ENCODE data around the gene BRD8. TPM values are rescaled to one million over a fixed set of nuclear protein-coding genes. Genes with fewer than 3 reads are reported as not detected.
"Not testable (repeated sequence)": the region's sequence is repeated elsewhere in the genome, so short reads cannot be mapped to it uniquely, and the experiment has no call there.

Gene BRD8
- total RNA-seq, 1 donor from 2014 or later: 51.8 TPM

DNA sequence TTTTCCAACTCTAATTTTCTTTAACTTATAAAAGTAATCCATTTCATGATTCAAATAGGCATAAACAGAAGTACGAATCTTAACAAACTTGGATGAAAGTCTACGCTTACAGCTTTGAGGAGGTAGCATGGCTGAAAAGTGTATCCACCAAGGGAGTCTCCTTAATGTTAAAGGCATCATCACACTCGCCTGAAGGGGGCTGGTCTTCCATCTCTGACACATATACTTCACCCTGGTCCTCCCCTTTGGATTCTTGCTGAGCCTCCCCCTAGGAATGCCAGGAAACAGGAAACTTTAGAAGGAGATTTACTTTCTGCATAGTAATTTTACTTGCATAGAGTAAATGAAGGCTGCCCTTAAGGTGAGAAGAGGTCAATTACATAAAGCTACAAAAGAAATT, 28.9 kb downstream of the BRD8 start:
- Mint-ChIP-seq H3K27me3 (ENCODE audit: insufficient read depth) (no peaks in the 10 kb centered on the region), H3K36me3 (ENCODE audit: low read depth) (no peaks in the 10 kb centered on the region), H3K4me3 (no peak overlapping the region), H3K4me1 (ENCODE audit: low read depth) (no peaks in the 10 kb centered on the region), H3K9me3 (no peaks in the 10 kb centered on the region), H3K27ac (no peak overlapping the region)
- no peak for DNase-seq (ENCODE audit: low spot score)
- intact Hi-C loops (cut with micrococcal nuclease): no loop called here

DNA sequence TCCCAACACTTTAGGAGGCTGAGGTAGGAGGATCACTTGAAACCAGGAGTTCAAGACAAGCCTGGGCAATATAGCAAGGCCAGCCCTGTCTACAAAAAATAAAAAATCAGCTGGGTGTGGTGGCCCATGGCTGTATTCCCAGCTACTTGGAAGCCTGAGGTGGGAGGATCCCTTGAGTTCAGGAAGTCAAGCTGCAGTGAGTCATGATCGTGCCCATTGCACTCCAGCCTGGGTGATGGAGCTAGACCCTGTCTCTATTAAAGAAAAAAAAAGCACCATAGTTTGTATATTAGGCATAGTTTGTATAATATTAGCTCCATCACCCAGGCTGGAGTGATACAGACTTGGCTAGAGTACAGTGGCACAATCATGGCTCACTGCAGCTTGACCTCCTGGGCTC, 29.6 kb downstream of the BRD8 start:
- no peak overlapping the region for H3K27ac Mint-ChIP-seq

DNA sequence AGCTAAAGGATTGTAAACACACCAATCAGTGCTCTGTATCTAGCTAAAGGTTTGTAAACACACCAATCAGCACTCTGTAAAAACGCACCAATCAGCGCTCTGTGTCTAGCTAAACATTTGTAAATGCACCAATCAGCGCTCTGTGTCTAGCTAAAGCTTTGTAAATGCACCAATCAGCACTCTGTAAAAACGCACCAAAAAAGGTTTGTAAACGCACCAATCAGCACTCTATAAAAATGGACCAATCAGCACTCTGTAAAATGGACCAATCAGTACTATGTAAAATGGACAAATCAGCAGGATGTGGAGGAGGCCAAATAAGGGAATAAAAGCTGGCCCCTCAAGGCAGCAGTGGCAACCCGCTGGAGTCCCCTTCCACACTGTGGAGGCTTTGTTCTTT, 34.9 kb downstream of the BRD8 start:
- H3K36me3 Mint-ChIP-seq (ENCODE audit: low read depth); H3K27me3 Mint-ChIP-seq (ENCODE audit: insufficient read depth); H3K4me1 Mint-ChIP-seq (ENCODE audit: low read depth); DNase-seq (ENCODE audit: low spot score); H3K9me3 Mint-ChIP-seq; H3K4me3 Mint-ChIP-seq; H3K27ac Mint-ChIP-seq; intact Hi-C loops (cut with micrococcal nuclease): not testable (repeated sequence)

More for the DNA sequence above, 29.6 kb downstream of the BRD8 start:
- no peaks in the 10 kb centered on the region for H3K36me3 Mint-ChIP-seq (ENCODE audit: low read depth)
- H3K27me3 Mint-ChIP-seq (ENCODE audit: insufficient read depth): no peaks in the 10 kb centered on the region
- H3K4me3 Mint-ChIP-seq: no peak overlapping the region
- no peak for DNase-seq (ENCODE audit: low spot score)
- H3K9me3 Mint-ChIP-seq: no peaks in the 10 kb centered on the region
- intact Hi-C loops (cut with micrococcal nuclease): no loop called here
- no peaks in the 10 kb centered on the region for H3K4me1 Mint-ChIP-seq (ENCODE audit: low read depth)

DNA sequence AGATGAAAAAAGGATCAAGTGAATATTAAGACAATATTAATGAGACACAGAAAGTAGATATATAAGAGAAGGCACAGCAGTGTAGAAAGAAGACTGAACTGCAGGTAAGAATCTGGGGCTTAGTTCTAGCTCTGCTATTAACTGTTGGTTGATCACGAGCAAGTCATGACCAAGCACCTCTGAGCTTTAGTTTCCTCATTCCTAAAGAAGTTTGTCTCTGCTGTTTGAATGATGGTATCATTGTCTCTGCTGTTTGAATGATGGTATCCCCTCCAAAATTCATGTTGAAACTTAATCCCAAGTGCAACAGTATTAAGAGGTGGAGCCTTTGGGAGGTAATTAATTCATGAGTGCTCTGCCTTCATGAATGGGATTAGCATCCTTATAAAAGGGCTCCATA, 36.7 kb downstream of the BRD8 start:
- Mint-ChIP-seq H3K27me3 (ENCODE audit: insufficient read depth) (peaks cover 12% of the 10 kb centered on the region), H3K4me1 (ENCODE audit: low read depth) (no peaks in the 10 kb centered on the region), H3K4me3 (no peak overlapping the region), H3K36me3 (ENCODE audit: low read depth) (no peaks in the 10 kb centered on the region), H3K9me3 (no peaks in the 10 kb centered on the region), H3K27ac (no peak overlapping the region)
- no peak for DNase-seq (ENCODE audit: low spot score)
- intact Hi-C loops (cut with micrococcal nuclease): no loop called here

DNA sequence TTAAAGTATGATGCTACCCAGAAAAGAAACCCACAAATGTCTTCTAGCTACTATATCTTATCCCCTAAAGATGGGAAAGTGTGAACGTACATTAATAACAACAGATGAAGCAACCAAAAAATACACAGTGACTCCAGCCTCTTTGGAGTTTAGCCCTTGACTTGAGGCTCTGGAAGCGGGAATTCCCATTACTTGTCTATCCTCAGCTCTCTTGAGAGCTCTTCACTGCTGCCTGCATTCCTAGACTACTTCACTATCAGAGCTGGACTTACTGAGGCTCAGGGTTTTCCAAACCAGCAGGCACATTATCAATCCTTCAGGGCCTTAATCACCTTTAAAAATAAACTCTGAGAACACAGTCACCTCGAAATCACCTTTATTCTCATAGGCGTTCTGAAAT, 38.2 kb downstream of the BRD8 start:
- Mint-ChIP-seq H3K27ac (no peak overlapping the region), H3K4me3 (no peak overlapping the region), H3K4me1 (ENCODE audit: low read depth) (no peaks in the 10 kb centered on the region), H3K36me3 (ENCODE audit: low read depth) (no peaks in the 10 kb centered on the region), H3K9me3 (no peaks in the 10 kb centered on the region), H3K27me3 (ENCODE audit: insufficient read depth) (peaks cover 12% of the 10 kb centered on the region)
- intact Hi-C loops (cut with micrococcal nuclease): no loop called here
- DNase-seq (ENCODE audit: low spot score): no peak

DNA sequence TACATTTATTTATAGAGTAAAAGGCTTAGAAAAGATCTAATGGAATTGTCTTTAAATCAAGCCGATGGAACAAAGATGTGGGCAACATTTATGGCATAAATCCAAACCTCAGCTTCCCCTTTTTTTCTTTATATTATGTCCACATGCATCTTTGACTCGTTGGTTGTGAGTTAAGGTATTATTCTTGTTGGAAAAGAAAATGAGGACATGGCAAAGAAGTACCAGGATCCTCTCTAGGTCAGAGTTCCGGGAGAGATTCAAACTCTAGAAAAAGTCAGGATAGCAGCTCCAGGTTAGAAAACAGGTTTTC, 38.7 kb downstream of the BRD8 start:
- no peak overlapping the region for H3K27ac Mint-ChIP-seq
- no peaks in the 10 kb centered on the region for H3K36me3 Mint-ChIP-seq (ENCODE audit: low read depth)
- no peaks in the 10 kb centered on the region for H3K4me1 Mint-ChIP-seq (ENCODE audit: low read depth)
- H3K27me3 Mint-ChIP-seq (ENCODE audit: insufficient read depth): peaks cover 12% of the 10 kb centered on the region
- intact Hi-C loops (cut with micrococcal nuclease): loop anchor here (10.0 kb wide), 1 partner anchor 235 kb away; no protein-coding TSS in a partner anchor
- no peak for DNase-seq (ENCODE audit: low spot score)
- no peak overlapping the region for H3K4me3 Mint-ChIP-seq
- no peaks in the 10 kb centered on the region for H3K9me3 Mint-ChIP-seq

DNA sequence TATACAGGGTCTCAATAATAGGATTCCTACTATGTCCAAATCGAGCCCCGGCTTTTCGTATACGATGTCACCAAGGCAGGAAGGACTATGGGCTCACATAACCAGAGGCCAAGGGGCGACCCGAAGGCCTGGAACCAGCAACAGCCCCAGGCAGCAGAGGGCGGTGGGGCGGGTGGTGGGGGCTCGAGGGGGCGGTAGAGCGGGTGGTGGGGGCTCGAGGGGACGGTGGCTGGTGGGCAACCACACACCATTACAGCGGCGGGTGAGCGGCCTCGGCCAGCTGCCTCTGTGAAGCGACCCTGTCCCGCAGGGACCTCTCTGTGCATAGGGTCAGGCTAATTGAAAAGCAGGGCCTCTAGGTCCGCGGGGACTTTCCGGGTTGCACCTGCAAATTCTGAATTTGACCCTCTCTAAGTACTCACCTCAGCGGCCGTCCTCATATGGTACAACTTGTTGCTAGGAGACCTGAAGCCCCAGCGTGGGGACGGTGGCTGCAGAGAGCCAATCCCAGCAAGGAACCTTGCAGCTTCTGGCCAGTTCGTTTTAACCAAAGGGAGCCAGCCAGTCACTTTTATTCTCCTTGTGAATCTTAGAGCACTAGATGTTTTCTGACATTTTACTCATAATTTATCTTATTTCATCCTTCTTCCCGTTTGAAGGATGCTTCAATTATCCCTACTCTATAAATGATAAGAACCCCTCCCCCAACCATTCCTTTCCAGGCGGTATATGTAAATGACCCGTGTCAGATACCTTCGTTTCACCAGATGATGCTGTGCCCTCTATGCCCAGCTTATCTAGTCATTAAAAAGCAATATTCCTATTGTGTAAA, 39.3 kb downstream of the BRD8 start, which contains the start of gene NME5:
TSS of gene NME5 (minus strand) at position 480 of the 832 bp plus-strand sequence. CDS start 648 bp downstream, outside the sequence.
- peaks cover 12% of the 10 kb centered on the region for H3K27me3 Mint-ChIP-seq (ENCODE audit: insufficient read depth)
- intact Hi-C loops (cut with micrococcal nuclease): loop anchor here (10.0 kb wide), 1 partner anchor 234 kb away; no protein-coding TSS in a partner anchor
- H3K27ac Mint-ChIP-seq: no peak within 1 kb of the TSS
- no peaks in the 10 kb centered on the region for H3K9me3 Mint-ChIP-seq
- no peak within 1 kb of the TSS for H3K4me3 Mint-ChIP-seq
- no peak for DNase-seq (ENCODE audit: low spot score)
- H3K36me3 Mint-ChIP-seq (ENCODE audit: low read depth): no peaks in the 10 kb centered on the region
- no peaks in the 10 kb centered on the region for H3K4me1 Mint-ChIP-seq (ENCODE audit: low read depth)

DNA sequence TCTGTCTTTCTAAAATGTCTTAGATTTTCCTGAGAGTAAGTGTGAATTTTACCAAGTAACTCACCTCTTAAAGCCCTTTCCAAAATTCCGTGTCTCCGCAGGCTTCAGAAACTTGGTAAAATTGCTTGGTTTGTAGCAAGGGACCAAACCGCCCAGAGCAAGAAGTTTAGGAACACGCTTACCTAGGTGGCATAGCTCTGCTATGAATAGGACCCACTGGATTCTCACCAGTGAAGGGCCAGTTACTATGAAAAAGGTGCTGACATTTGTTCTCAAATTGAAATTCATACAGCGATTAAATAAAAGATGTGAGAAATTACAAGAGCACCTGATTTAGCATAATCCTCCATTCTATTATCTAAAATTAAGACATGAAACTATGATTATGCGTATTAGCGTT, 45.9 kb downstream of the BRD8 start:
- Mint-ChIP-seq H3K4me1 (ENCODE audit: low read depth) (peaks cover 5% of the 10 kb centered on the region), H3K36me3 (ENCODE audit: low read depth) (no peaks in the 10 kb centered on the region), H3K27me3 (ENCODE audit: insufficient read depth) (peaks cover 13% of the 10 kb centered on the region), H3K9me3 (no peaks in the 10 kb centered on the region), H3K4me3 (peak overlapping the region; percentile 78), H3K27ac (no peak overlapping the region)
- no peak for DNase-seq (ENCODE audit: low spot score)
- intact Hi-C loops (cut with micrococcal nuclease): loop anchor here (10.0 kb wide), 1 partner anchor 228 kb away; no protein-coding TSS in a partner anchor

DNA sequence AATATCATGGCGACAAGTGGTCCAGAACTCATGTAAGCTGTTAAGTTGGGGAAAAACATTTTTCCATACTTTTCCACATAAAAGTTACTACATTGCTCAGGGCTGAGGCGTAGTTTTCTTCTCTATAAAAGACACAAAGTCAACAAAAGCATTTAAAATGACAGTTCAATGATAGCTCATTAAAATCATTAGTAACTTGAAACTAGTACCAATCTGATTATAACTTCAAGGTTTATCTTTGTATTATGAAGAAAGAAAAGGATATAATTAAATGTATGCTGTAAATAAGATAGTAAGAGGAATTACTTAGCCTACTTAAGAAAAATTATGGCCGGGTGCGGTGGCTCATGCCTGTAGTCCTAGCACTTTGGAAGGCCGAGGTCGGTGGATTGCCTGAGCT, 49.1 kb downstream of the BRD8 start:
- Mint-ChIP-seq H3K9me3 (no peaks in the 10 kb centered on the region), H3K27me3 (ENCODE audit: insufficient read depth) (peaks cover 16% of the 10 kb centered on the region), H3K27ac (no peak overlapping the region), H3K36me3 (ENCODE audit: low read depth) (no peaks in the 10 kb centered on the region), H3K4me3 (no peak overlapping the region), H3K4me1 (ENCODE audit: low read depth) (peaks cover 5% of the 10 kb centered on the region)
- intact Hi-C loops (cut with micrococcal nuclease): no loop called here
- DNase-seq (ENCODE audit: low spot score): no peak

DNA sequence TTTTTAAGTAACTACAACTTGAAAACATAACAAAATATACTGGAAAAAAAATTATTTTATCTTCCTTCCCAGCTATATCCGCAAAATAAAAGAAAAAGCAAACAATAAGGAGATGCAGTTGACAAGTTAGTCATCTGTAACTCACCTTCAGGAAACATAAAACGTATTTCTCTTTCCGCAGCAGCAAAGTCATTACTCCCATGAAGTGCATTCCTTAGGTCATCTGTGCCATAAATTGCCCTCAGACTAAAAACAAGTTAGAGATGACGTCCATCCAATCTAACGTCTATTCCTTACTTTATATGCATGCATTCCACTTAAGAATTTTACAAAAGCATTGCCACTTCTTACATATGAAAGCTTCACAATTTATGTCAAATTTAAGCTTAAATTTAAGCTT, 50.1 kb downstream of the BRD8 start:
- Mint-ChIP-seq H3K36me3 (ENCODE audit: low read depth) (no peaks in the 10 kb centered on the region), H3K27me3 (ENCODE audit: insufficient read depth) (peaks cover 16% of the 10 kb centered on the region), H3K4me1 (ENCODE audit: low read depth) (peaks cover under 1% of the 10 kb centered on the region), H3K27ac (no peak overlapping the region), H3K9me3 (no peaks in the 10 kb centered on the region), H3K4me3 (no peak overlapping the region)
- intact Hi-C loops (cut with micrococcal nuclease): no loop called here
- DNase-seq (ENCODE audit: low spot score): no peak

DNA sequence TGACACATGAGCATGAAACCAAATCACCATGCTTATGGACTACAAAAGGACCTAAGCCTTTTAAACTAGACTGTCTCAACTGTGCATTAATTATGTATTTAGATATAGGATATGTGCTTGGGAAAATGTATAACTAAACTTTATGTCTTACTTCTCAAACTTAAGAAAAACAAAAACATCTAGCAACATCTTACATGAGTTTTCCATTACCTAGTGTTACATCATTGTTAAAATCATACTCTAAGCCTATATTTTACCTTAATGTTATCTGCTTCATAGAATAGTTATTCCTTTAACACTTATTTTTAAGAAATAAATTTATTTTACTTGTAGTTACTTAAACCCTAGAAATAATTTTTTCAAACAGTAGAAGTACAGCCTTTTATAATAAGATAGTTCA, 63.2 kb downstream of the BRD8 start:
- Mint-ChIP-seq H3K4me3 (no peak overlapping the region), H3K4me1 (ENCODE audit: low read depth) (no peaks in the 10 kb centered on the region), H3K36me3 (ENCODE audit: low read depth) (no peaks in the 10 kb centered on the region), H3K27me3 (ENCODE audit: insufficient read depth) (peaks cover 6% of the 10 kb centered on the region), H3K27ac (no peak overlapping the region), H3K9me3 (no peaks in the 10 kb centered on the region)
- intact Hi-C loops (cut with micrococcal nuclease): no loop called here
- no peak for DNase-seq (ENCODE audit: low spot score)

DNA sequence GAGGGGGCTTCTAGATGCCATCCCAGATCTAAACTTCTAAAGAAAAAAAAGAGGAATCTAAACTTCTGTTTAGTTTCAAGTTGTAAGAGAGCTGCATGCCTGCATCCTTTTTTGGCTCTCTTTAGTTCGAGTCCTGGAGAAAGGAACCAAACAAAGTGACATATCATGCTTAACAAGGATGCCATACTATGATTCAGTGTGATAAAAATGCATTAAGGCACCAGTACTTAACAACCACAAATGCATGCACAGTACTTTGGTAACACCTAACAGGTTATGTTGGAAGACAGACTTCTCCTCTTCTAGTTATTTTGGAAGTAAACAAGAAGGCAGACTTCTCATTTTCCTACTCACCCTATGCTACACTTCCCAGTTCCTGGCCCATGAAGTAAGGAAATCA, 66.5 kb downstream of the BRD8 start:
- H3K27ac Mint-ChIP-seq: no peak overlapping the region
- no peaks in the 10 kb centered on the region for H3K36me3 Mint-ChIP-seq (ENCODE audit: low read depth)
- peaks cover 9% of the 10 kb centered on the region for H3K27me3 Mint-ChIP-seq (ENCODE audit: insufficient read depth)
- intact Hi-C loops (cut with micrococcal nuclease): no loop called here
- no peaks in the 10 kb centered on the region for H3K9me3 Mint-ChIP-seq
- no peaks in the 10 kb centered on the region for H3K4me1 Mint-ChIP-seq (ENCODE audit: low read depth)
- DNase-seq (ENCODE audit: low spot score): no peak
- H3K4me3 Mint-ChIP-seq: no peak overlapping the region

DNA sequence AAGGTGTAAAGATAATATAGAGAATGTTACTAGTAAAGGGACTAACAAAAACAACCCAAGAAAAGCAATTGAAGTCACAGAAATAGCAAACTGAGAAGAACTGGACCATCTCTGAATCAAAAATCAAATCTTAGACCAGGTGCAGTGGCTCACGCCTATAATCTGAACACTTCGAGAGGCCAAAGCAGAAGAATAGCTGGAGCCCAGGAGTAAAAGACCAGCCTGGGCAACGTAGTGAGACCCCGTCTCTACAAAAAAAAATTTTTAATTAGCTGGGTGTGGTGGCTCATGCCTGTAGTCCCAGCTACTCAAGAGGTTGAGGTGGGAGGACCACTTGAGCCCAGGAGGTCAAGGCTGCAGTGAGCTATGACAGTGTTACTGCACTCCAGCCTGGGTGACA, 67.2 kb downstream of the BRD8 start:
- no peak for DNase-seq (ENCODE audit: low spot score)
- H3K4me1 Mint-ChIP-seq (ENCODE audit: low read depth): no peaks in the 10 kb centered on the region
- no peak overlapping the region for H3K4me3 Mint-ChIP-seq
- H3K9me3 Mint-ChIP-seq: no peaks in the 10 kb centered on the region
- no peaks in the 10 kb centered on the region for H3K36me3 Mint-ChIP-seq (ENCODE audit: low read depth)
- no peak overlapping the region for H3K27ac Mint-ChIP-seq
- H3K27me3 Mint-ChIP-seq (ENCODE audit: insufficient read depth): peaks cover 9% of the 10 kb centered on the region
- intact Hi-C loops (cut with micrococcal nuclease): no loop called here
